H1 (cell line): ENCODE measurements around the gene MOB3B. TPM values are rescaled to one million over a fixed set of nuclear protein-coding genes. Genes with fewer than 3 reads are reported as not detected.

Experiments
- CBX8 ChIP-seq: fragments of 300-800, 300-1000 bp; sonication (generic); IDR thresholded peaks from 2 replicates; pipeline ENCODE4 v1.7.1; 2016; ENCODE audit warnings: low read depth, low read length, borderline replicate concordance
- MAX ChIP-seq: IDR thresholded peaks from 2 replicates; pipeline ENCODE4 v1.6.1; 2012; ENCODE audit warnings: inconsistent platforms
- NANOG ChIP-seq: IDR thresholded peaks from 2 replicates; pipeline ENCODE4 v1.6.1; 2011; ENCODE audit warnings: low read length, low read depth, mild to moderate bottlenecking, inconsistent platforms; ENCODE audit not compliant: insufficient read depth, poor library complexity, severe bottlenecking
- NRF1 ChIP-seq: IDR thresholded peaks from 2 replicates; pipeline ENCODE4 v1.6.1; 2011; ENCODE audit warnings: mild to moderate bottlenecking, low read depth, low read length, improper control_type of control experiment
- RAD21 ChIP-seq, 2 experiments: IDR thresholded peaks in 1 of 2; conservative IDR thresholded peaks in 1 of 2; 2 replicates each; pipeline ENCODE4 v1.6.1; 2011; ENCODE audit warnings: low read depth in 2 of 2, low read length in 2 of 2, improper control_type of control experiment in 1 of 2, inconsistent platforms in 1 of 2, mild to moderate bottlenecking in 1 of 2, moderate library complexity in 1 of 2
- SRF ChIP-seq: IDR thresholded peaks from 2 replicates; pipeline ENCODE4 v1.6.1; 2011; ENCODE audit warnings: mild to moderate bottlenecking, low read depth, low read length, moderate library complexity
- TAF1 ChIP-seq: IDR thresholded peaks from 2 replicates; pipeline ENCODE4 v1.6.1; 2011; ENCODE audit warnings: mild to moderate bottlenecking, low read depth, low read length
- USF2 ChIP-seq: IDR thresholded peaks from 2 replicates; pipeline ENCODE4 v1.6.1; 2011; ENCODE audit warnings: low read length, improper control_type of control experiment
- polyA plus RNA-seq, 7 experiments: library from polyadenylated mRNA; depleted of rRNA in 3 of 7; stranded (reverse) in 5 of 7; unstranded in 2 of 7; fragments of >200 nt in 5 of 7; fragments of 200-250 nt in 2 of 7; gene quantifications; 1 replicate in 5 of 7; 2 replicates in 1 of 7; 4 replicates in 1 of 7; pipeline versions ENCODE4 v1.2.1 to v1.2.3, GENCODE V29; 2011 to 2013; ENCODE audit warnings: missing spikeins in 2 of 7, mixed read lengths in 2 of 7
- total RNA-seq: library from RNA; stranded (reverse); fragmentation: NEBNext Ultra II Directional; extraction: Animal tissue kit (Norgen Biotek cat#: 25700); gene quantifications from 2 replicates; pipeline ENCODE4 v1.2.1, GENCODE V29; 2021
- TF ChIP-seq, protein P1 (sequence below), 3 experiments: IDR thresholded peaks; 1 replicate in 2 of 3; 2 replicates in 1 of 3; pipeline versions ENCODE4 v1.5.1 to v1.6.1; 2011; ENCODE audit warnings: low read length in 3 of 3, mild to moderate bottlenecking in 3 of 3, inconsistent platforms in 2 of 3, low read depth in 1 of 3, moderate library complexity in 1 of 3; ENCODE audit not compliant: insufficient read depth in 1 of 3; ENCODE audit errors: control extremely low read depth in 1 of 3

Gene MOB3B
- total and polyA plus RNA-seq, 2 of the 8 experiments (the other 6 are each of a cell fraction or from before 2014, with no cell fraction given), result 12.7 to 16.1 TPM

DNA sequence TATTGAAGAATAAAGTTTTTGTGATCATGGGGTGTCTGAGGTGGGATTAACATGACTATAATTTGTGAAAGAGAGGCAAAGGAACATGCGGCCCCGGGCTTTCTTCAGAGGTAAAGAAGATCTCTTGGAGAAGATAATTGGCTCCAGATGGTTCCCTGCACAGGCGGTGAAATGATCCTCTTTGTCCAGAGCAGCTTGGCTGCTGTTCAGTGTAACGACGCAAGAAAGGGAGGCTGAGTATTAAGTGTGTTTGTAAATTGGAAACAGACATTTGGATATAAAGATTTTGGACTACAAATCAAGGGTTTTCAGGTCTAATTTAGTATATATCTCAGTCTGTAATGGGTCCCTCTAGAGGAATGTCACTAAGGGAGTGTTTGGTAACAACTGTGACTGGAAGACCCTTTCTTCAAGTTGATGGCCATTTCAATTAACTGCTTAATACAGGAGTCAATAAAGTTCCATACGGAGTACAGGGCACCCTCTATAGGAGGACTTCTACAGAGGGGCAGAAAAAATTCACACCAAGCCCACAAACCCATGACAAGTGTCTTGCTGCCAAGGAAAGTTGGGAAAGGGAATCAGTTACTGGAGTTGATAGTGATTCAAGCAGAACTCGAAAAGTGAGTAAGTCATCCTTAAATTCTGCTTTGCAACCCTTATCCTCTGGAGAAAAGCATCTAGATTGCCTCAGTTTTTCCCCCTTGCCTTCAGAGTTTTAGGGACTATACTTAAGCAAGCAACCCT, 236.8 kb downstream of the MOB3B start (continued):
- TF ChIP-seq, protein P1, sequence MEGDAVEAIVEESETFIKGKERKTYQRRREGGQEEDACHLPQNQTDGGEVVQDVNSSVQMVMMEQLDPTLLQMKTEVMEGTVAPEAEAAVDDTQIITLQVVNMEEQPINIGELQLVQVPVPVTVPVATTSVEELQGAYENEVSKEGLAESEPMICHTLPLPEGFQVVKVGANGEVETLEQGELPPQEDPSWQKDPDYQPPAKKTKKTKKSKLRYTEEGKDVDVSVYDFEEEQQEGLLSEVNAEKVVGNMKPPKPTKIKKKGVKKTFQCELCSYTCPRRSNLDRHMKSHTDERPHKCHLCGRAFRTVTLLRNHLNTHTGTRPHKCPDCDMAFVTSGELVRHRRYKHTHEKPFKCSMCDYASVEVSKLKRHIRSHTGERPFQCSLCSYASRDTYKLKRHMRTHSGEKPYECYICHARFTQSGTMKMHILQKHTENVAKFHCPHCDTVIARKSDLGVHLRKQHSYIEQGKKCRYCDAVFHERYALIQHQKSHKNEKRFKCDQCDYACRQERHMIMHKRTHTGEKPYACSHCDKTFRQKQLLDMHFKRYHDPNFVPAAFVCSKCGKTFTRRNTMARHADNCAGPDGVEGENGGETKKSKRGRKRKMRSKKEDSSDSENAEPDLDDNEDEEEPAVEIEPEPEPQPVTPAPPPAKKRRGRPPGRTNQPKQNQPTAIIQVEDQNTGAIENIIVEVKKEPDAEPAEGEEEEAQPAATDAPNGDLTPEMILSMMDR (IDR thresholded peaks at IDR 0.05; ENCODE audit: control extremely low read depth in 1 of 3, insufficient read depth in 1 of 3, low read depth in 1 of 3, low read length in 3 of 3), result no peak
- TF ChIP-seq USF2 (no peak), MAX (no peak), NANOG (no peak), SRF (no peak), TAF1 (no peak), NRF1 (no peak), CBX8 (no peak), RAD21 (IDR thresholded peaks at IDR 0.05 in 1 of 2, conservative IDR thresholded peaks at IDR 0.05 in 1 of 2; ENCODE audit: low read depth in 2 of 2, low read length in 2 of 2) (no peak)
